HepG2 (cell line): ENCODE results near the gene ELP5. TPM values are rescaled to one million over a fixed set of nuclear protein-coding genes. Genes with fewer than 3 reads are reported as not detected.

ENCODE experiments used
- AGO2 ChIP-seq: fragments of 200-400 bp; formaldehyde crosslinking; optimal IDR thresholded peaks from 2 replicates; pipeline ENCODE3; 2017; ENCODE audit warnings: mild to moderate bottlenecking, low read depth, low read length, moderate library complexity
- ATM ChIP-seq: fragments of 450-650 bp; IDR thresholded peaks from 2 replicates; pipeline ENCODE4 v1.7.1; 2017; ENCODE audit warnings: mild to moderate bottlenecking, borderline replicate concordance
- CREB1 ChIP-seq, 2 experiments: fragments of 450-650 bp in 1 of 2; IDR thresholded peaks; 2 replicates each; pipeline ENCODE4 v1.6.1; 2016 to 2017; ENCODE audit warnings: control low read depth in 1 of 2, mild to moderate bottlenecking in 1 of 2, missing compliant biosample characterization in 1 of 2, missing genetic modification characterization in 1 of 2
- ERF ChIP-seq: IDR thresholded peaks from 2 replicates; pipeline ENCODE4 v1.6.1; 2018; ENCODE audit warnings: missing biosample characterization, missing genetic modification reagents
- HDAC1 ChIP-seq: sonication (generic); formaldehyde crosslinking; IDR thresholded peaks from 2 replicates; pipeline ENCODE4 v1.5.1; 2020; ENCODE audit warnings: mild to moderate bottlenecking, missing genetic modification reagents
- HMG20A ChIP-seq: IDR thresholded peaks from 2 replicates; pipeline ENCODE4 v1.6.1; 2016; ENCODE audit warnings: borderline replicate concordance
- KDM3A ChIP-seq: IDR thresholded peaks from 2 replicates; pipeline ENCODE4 v1.6.1; 2018; ENCODE audit warnings: low read depth, missing compliant biosample characterization
- MBD4 ChIP-seq: IDR thresholded peaks from 2 replicates; pipeline ENCODE4 v1.6.1; 2012; ENCODE audit warnings: low read length, inconsistent platforms, borderline replicate concordance
- MTF2 ChIP-seq: sonication (generic); formaldehyde crosslinking; IDR thresholded peaks from 2 replicates; pipeline ENCODE4 v1.5.0; 2020; ENCODE audit warnings: missing genetic modification reagents, borderline replicate concordance
- NFE2L1 ChIP-seq: sonication (generic); formaldehyde crosslinking; IDR thresholded peaks from 2 replicates; pipeline ENCODE4 v1.4.0; 2020; ENCODE audit warnings: missing genetic modification reagents, mild to moderate bottlenecking, borderline replicate concordance
- NPAS2 ChIP-seq: sonication (generic); formaldehyde crosslinking; IDR thresholded peaks from 2 replicates; pipeline ENCODE4 v1.8.0; 2022; ENCODE audit warnings: mild to moderate bottlenecking, missing genetic modification reagents, borderline replicate concordance
- PHB2 ChIP-seq: fragments of 450-650 bp; IDR thresholded peaks from 2 replicates; pipeline ENCODE4 v1.6.1; 2018; ENCODE audit not compliant: partially characterized antibody
- PITX1 ChIP-seq: sonication (generic); formaldehyde crosslinking; IDR thresholded peaks from 2 replicates; pipeline ENCODE4 v1.5.1; 2020; ENCODE audit warnings: mild to moderate bottlenecking, missing genetic modification reagents
- POGZ ChIP-seq: sonication (generic); formaldehyde crosslinking; IDR thresholded peaks from 2 replicates; pipeline ENCODE4 v1.4.0; 2020; ENCODE audit warnings: mild to moderate bottlenecking, missing genetic modification reagents
- TBX2 ChIP-seq: sonication (generic); formaldehyde crosslinking; IDR thresholded peaks from 2 replicates; pipeline ENCODE4 v1.5.0; 2020; ENCODE audit warnings: missing genetic modification reagents, mild to moderate bottlenecking, borderline replicate concordance
- TBX3 ChIP-seq: fragments of 450-650 bp; IDR thresholded peaks from 2 replicates; pipeline ENCODE4 v1.6.1; 2017; ENCODE audit warnings: antibody characterized with exemption, mild to moderate bottlenecking, inconsistent platforms, borderline replicate concordance
- TOPORS ChIP-seq: sonication (generic); formaldehyde crosslinking; IDR thresholded peaks from 2 replicates; pipeline ENCODE4 v1.8.0; 2023; ENCODE audit warnings: mild to moderate bottlenecking, missing genetic modification reagents
- ZFY ChIP-seq: sonication (generic); formaldehyde crosslinking; IDR thresholded peaks from 2 replicates; pipeline ENCODE4 v1.4.0; 2020; ENCODE audit warnings: missing genetic modification reagents
- ZNF280B ChIP-seq: sonication (generic); formaldehyde crosslinking; IDR thresholded peaks from 2 replicates; pipeline ENCODE4 v1.5.0; 2020; ENCODE audit warnings: missing genetic modification reagents, mild to moderate bottlenecking, borderline replicate concordance
- ZNF33B ChIP-seq: sonication (generic); formaldehyde crosslinking; IDR thresholded peaks from 2 replicates; pipeline ENCODE4 v1.5.1; 2020; ENCODE audit warnings: mild to moderate bottlenecking, missing genetic modification reagents
- ZNF441 ChIP-seq: sonication (generic); formaldehyde crosslinking; IDR thresholded peaks from 2 replicates; pipeline ENCODE4 v1.7.0; 2021; ENCODE audit warnings: missing genetic modification reagents, borderline replicate concordance
- ZNF577 ChIP-seq: sonication (generic); formaldehyde crosslinking; IDR thresholded peaks from 2 replicates; pipeline ENCODE4 v1.4.0; 2020; ENCODE audit warnings: mild to moderate bottlenecking, low read depth, missing genetic modification reagents, borderline replicate concordance
- ZNF703 ChIP-seq: sonication (generic); formaldehyde crosslinking; IDR thresholded peaks from 2 replicates; pipeline ENCODE4 v1.5.1; 2020; ENCODE audit warnings: missing genetic modification reagents, mild to moderate bottlenecking, moderate library complexity, borderline replicate concordance
- ZNF878 ChIP-seq: sonication (generic); formaldehyde crosslinking; IDR thresholded peaks from 2 replicates; pipeline ENCODE4 v1.8.1; 2023; ENCODE audit warnings: mild to moderate bottlenecking, missing genetic modification reagents, moderate library complexity
- polyA plus RNA-seq, 8 experiments: library from polyadenylated mRNA; depleted of rRNA in 3 of 8; stranded (reverse) in 7 of 8; unstranded in 1 of 8; fragments of >200 nt; fragmentation: Illumina TruSeq in 4 of 8; extraction: Trizol in 4 of 8; gene quantifications; 2 replicates each; pipeline versions ENCODE4 v1.2.1 to v1.2.3, GENCODE V29; 2011 to 2016; ENCODE audit warnings: low read depth in 4 of 8, missing spikeins in 1 of 8, mixed read lengths in 1 of 8; ENCODE audit not compliant: insufficient read depth in 1 of 8
- total RNA-seq, 5 experiments: library from RNA; depleted of rRNA; stranded (reverse); fragments of >200 nt; fragmentation: Illumina TruSeq; extraction: Trizol; gene quantifications; 2 replicates each; pipeline ENCODE4 v1.2.3, GENCODE V29; 2016; ENCODE audit warnings: low read depth in 1 of 5
- TF ChIP-seq, protein P1 (sequence below): sonication (generic); formaldehyde crosslinking; IDR thresholded peaks from 2 replicates; pipeline ENCODE4 v1.4.0; 2020; ENCODE audit warnings: low read depth, mild to moderate bottlenecking, missing genetic modification reagents

Gene ELP5
- total and polyA plus RNA-seq, 2 of the 13 experiments (the other 11 are each of a cell fraction or from before 2014, with no cell fraction given), result 67.6 to 69.8 TPM

- TF ChIP-seq ZNF33B, result no peak
- TF ChIP-seq, protein P1, sequence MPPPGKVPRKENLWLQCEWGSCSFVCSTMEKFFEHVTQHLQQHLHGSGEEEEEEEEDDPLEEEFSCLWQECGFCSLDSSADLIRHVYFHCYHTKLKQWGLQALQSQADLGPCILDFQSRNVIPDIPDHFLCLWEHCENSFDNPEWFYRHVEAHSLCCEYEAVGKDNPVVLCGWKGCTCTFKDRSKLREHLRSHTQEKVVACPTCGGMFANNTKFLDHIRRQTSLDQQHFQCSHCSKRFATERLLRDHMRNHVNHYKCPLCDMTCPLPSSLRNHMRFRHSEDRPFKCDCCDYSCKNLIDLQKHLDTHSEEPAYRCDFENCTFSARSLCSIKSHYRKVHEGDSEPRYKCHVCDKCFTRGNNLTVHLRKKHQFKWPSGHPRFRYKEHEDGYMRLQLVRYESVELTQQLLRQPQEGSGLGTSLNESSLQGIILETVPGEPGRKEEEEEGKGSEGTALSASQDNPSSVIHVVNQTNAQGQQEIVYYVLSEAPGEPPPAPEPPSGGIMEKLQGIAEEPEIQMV (CRISPR knock-in tag), result peak; percentile 16; the same call in 1 of the 2 replicates
- no peak for TF ChIP-seq ZNF703 (CRISPR knock-in tag)
- TF ChIP-seq ERF (CRISPR knock-in tag), result no peak
- TF ChIP-seq HDAC1 (CRISPR knock-in tag), result peak; percentile 47; the same call in 1 of the 2 replicates
- TF ChIP-seq NFE2L1 (CRISPR knock-in tag), result no peak
- TF ChIP-seq POGZ (CRISPR knock-in tag), result no peak
- TF ChIP-seq HMG20A (CRISPR knock-in tag), result no peak
- TF ChIP-seq TOPORS (CRISPR knock-in tag), result no peak
- no peak for TF ChIP-seq ZNF577 (CRISPR knock-in tag)
- TF ChIP-seq TBX3, result no peak
- TF ChIP-seq ZFY (CRISPR knock-in tag), result peak; percentile 52; the same call in 1 of the 2 replicates
- TF ChIP-seq ZNF441, result peak; percentile 65
- TF ChIP-seq PHB2, result no peak
- no peak for TF ChIP-seq PITX1
- TF ChIP-seq MTF2 (CRISPR knock-in tag), result no peak
- TF ChIP-seq ZNF878 (CRISPR knock-in tag), result no peak
- TF ChIP-seq MBD4, result no peak
- no peak for TF ChIP-seq ATM
- TF ChIP-seq NPAS2, result no peak
- 0 out of 2 replicates have a peak, but pooled peaks have one; percentile 16 for TF ChIP-seq ZNF280B
- TF ChIP-seq AGO2, result peak; percentile 91
- TF ChIP-seq KDM3A, result no peak
- no peak for TF ChIP-seq TBX2 (CRISPR knock-in tag)
- TF ChIP-seq CREB1 (IDR thresholded peaks at IDR 0.05), result no peak
- no peak for TF ChIP-seq CREB1 (CRISPR knock-in tag; IDR thresholded peaks at IDR 0.05)
Measured at GRCh38 chr17:7307686-7308624, 55.9 kb downstream of the ELP5 start (continued).
